ENCODE measurements around the gene ASTN1.

The ASTN1 gene

DNA sequence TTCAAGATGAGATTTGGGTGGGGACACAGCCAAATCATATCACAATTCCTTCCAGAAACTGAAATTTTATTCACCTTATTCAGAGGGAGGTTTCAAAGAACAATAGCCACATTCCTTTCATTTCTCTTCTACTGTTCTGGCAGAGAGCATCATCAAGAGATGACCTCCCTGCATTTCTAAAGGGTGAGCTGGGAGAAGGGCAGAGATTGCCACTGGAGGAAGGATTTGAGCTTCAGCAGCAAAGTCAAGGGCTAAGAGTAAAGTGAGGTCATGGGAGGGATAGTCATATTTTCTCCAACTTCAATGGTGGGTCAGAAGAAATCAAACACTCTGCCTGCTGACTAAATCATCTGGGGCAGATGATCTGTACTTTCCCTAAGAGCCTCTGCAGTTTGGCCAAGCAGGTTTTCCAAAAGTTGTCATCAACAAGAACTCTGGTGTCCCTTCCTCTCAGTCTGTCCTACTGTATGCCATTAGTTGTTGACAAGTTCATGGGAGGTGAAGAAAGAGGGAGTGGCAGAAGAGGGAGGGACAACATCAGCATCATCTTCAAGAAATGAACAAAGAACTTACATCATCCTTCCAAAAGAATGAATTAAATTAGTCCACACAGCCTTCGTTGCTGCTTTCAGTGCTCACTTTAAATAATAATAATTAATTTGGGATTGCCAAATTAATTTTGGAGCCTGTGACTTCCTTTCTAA is 298.3 kb downstream of the ASTN1 start:
- DNase-seq = no peak

DNA sequence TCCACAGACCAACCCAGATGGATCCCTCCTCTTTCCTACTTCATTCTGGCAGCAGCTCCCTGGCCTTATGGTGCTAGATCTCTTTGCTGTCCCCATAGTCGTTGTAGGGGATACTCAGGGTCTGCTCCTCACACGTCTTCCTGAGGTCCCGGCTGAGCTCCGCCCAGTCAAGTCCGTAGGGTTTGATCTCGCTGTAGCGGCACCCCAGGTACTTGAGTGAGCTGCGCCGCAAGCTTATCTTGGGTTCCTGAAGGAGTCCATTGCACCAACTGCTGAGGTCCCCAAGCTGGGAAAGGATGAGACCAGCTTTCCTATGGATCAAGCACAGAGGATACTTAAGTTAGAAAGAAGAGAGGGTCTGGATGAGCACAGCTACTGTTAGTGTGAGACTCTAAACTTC is 300.3 kb downstream of the ASTN1 start:
- no peak for DNase-seq

DNA sequence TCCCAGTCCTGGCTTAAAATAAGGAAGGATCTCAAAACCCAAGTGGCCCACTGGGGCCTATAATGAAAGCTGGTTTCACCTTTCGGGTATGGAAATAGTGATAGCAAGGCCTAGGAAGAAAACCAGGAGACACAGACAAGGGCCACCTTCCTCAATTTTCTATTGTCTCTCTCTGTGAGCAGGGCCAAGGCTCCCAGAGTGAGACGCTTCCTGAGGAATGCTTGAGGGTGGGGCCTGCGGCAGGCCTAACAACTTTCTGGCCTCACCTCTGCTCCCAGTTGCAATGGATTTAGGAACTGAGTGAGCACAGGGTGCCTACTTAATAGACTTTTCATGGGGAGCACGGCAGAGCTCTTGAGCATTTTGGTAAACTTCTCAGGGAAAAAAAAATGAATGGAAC is 300.9 kb downstream of the ASTN1 start:
- no peak for DNase-seq

GRCh38 chr1:176858433-176858916 is 306.0 kb downstream of the ASTN1 start:
- DNase-seq = no peak

DNA sequence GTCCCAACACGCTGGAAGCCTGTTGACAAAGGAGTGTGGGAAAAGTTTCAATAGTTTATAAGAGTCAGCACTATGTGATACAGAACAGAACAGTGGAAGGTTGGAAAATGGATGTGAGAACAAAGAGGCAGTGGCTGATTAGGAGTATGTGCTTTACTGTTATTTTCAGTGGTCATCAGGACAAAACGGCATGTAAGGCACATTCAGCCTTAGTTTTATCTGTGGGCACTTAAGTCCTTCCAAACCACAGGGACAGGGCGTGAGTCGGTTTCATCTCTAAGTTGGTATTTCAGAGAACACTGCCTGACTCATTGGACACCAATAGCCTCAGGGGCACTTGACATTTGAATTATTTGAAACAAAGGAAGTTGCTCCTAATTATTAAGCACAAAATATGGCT is 306.9 kb downstream of the ASTN1 start:
- no peak for DNase-seq

DNA sequence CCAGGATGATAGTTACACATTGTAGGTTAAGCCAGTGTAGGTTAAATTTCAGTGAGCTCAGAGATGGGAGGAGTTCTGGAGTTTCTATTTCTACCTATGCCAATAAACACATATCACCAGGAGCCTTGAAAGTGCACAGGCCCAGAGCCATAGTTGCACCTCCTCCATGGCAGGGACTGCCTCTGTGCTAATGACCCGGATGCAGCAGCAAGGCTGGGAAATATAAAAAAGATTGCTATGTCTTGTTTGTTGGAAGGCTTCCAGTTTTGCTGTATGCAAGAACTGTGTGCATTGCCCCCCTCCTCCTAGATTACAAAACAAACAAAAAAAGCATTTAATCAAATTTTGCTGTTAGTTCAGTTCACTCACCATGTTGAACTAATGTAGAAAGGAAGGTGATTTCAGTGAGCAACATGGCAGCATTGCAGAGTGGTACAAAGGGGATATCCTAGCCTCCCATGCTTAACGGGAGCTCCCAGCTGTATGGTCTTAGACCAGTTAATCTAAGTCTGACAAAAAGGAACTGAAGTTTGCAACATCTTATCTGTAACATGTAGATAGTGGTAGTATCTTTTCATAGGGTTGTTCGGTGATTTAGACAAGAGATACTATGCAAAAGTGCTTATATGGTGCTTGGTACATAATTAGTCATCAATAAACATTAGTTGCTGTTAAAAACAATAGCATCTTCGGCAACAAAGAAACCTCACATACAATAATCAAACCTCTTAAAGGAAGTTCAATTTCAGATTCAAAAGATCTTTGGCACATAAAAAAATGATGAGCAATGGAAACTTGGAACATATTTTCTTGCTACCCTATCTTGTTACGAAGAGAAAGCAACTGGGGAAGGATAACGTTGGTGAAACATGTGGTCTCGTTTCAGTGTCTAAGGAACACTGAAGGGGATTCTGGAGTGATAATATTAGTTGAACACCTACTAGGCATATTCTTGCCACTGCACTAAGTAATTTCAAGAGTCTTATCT is 309.5 kb downstream of the ASTN1 start:
- no peak for DNase-seq

- DNase-seq = no peak
Measured at GRCh38 chr1:176854121-176854520, 310.4 kb downstream of the ASTN1 start.

GRCh38 chr1:176853503-176853902 is 311.0 kb downstream of the ASTN1 start:
- DNase-seq = no peak

- DNase-seq = no peak
Measured at GRCh38 chr1:176852124-176852523, 312.4 kb downstream of the ASTN1 start.

- no peak for DNase-seq
Measured at GRCh38 chr1:176850871-176851270, 313.6 kb downstream of the ASTN1 start.

DNA sequence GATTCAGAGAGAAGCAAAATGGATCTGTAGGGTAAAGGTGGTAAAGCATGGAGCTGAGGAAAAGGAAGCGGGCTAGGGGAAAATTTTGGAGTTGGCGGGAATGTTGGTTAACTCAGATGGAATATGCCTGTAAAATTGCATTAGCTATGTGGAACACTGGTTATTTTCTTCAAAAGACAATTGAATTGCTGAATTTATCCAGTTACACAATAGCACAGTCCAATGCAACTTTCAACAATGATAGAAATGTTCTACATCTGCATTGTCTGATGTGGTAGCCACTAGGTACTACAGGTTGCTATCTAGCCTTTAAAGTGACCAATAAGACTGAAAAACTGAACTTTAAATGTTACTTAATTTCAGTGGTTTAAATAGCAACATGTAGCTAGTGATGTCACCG is 315.2 kb downstream of the ASTN1 start:
- DNase-seq = no peak

GRCh38 chr1:176847052-176847451 is 317.5 kb downstream of the ASTN1 start:
- no peak for DNase-seq

- DNase-seq = no peak
Measured at GRCh38 chr1:176843352-176844297, 320.9 kb downstream of the ASTN1 start.

- no peak for DNase-seq
Measured at GRCh38 chr1:176841238-176841637, 323.3 kb downstream of the ASTN1 start.

GRCh38 chr1:176839216-176839615 is 325.3 kb downstream of the ASTN1 start:
- no peak for DNase-seq

- no peak for DNase-seq
Measured at GRCh38 chr1:176838276-176838995, 326.1 kb downstream of the ASTN1 start.

DNA sequence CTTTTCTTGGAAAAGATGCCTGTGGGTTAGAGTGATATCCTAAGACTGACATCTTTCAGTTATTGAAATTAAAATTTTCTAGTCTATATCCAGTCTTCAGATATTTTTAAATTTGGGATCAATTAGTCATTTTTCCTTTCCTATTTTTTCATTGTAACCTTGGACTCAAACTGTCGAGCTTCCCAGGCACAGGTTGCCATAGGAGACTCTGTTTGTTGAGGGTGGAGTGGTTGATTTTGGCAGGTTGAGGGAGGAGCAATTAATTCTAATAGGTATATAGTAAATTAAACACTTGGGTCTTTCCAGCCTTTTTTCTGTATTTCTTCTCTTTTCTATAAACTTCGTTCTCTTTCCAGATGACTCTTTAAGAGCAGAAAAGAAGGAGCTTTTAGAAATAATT is 326.8 kb downstream of the ASTN1 start:
- no peak for DNase-seq

GRCh38 chr1:176831150-176831549 is 333.4 kb downstream of the ASTN1 start:
- DNase-seq = no peak

- no peak for DNase-seq
Measured at GRCh38 chr1:176829261-176829660, 335.3 kb downstream of the ASTN1 start.

GRCh38 chr1:176826265-176826664 is 338.2 kb downstream of the ASTN1 start:
- no peak for DNase-seq

- DNase-seq = no peak
Measured at GRCh38 chr1:176820391-176821031, 344.0 kb downstream of the ASTN1 start.

DNA sequence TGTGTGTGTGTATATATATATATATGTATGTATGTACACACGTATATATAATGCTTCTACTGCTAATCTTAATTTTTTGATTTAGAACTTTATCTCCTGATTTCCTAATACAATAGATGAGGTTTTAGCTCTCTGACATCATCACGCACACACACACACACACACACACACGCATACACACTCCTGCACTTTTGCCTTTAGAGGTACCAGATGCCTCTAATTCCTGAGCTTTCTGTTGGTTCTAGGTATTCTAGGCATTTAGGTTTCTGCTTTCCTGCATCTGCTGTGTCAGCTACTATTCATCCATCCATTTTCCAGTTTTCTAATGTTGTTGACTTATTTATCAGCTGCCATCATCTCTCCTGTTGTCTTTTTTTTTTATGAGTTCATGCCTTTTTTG is 348.3 kb downstream of the ASTN1 start:
- DNase-seq = no peak
